GM21737 (cell line): ENCODE data around the gene ADAM22.
"Not testable (repeated sequence)": the region's sequence is repeated elsewhere in the genome, so short reads cannot be mapped to it uniquely, and the experiment has no call there.

Source experiments
- ATAC-seq: cut with Tn5 transposase; IDR thresholded peaks from one replicate; pipeline ENCODE4 v1.9.1; 2021; ENCODE audit warnings: mild to moderate bottlenecking, moderate library complexity; ENCODE audit not compliant: unreplicated experiment

The ADAM22 gene

DNA sequence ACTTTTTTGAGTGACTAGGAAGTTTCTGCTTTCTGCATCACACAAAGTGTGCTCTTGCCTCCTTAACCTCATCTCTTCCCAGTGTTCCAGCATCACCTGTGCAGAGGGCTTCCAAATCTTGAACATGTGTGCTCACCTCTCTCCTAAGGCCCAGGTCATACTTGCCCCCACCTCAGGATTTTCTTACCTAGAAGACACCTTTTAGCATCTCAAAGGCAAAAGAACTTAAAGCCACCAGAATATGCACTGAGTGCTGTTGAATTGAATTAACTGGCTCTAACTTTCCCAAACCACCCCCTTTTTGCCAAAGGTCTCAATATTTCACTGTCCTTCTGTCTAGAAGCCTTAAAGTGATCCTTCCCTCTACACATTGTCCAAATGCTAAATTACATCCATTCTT lies 219.3 kb downstream of the ADAM22 start:
- ATAC-seq: no peak

DNA sequence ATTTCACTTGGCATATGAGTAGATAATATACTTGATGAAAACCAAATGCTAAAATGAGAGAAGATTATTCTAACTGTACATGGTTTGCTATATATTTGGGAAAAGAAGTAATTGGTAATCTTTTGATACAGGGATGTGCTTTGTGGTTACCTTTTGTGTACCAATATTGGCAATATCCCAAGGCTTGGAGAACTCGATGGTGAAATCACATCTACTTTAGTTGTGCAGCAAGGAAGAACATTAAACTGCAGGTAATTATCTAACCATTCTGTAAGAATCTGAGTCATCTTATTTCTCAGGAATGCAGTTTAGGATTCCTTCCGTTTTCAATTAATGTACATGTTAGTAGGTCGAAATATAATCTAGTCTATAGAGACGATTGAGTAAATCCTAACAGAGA lies 221.7 kb downstream of the ADAM22 start:
- no peak for ATAC-seq

DNA sequence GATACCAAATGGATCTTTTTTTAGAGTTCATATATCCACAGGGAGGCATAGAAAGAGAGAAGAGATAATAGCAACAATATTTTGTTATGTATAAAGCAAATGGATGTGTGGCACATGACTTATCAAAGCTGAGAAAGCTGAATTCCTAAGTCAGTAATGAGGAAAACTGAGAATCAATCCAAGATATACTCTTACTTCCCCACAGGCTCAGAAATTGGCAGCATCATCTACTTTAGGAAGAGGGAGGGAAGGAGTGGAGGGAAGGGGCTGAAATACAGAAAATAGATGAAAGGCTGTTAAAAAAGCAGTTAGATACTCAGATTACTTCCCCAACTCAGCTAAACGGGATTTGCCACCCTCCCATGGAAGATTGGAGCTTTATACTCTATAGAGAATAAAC lies 222.3 kb downstream of the ADAM22 start:
- ATAC-seq: no peak

DNA sequence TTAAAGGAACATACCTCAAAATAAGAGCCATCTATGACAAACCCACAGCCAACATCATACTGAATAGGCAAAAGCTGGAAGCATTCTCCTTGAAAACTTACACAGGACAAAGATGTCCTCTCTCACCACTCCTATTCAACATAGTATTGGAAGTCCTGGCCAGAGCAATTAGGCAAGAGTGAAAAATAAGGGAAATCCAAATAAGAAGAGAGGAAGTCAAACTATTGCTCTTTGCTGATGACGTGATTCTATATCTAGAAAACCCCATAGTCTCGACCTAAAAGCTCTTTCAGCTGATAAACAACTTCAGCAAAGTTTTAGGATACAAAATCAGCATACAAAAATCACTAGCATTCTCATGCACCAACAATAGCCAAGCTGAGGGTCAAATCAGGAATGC lies 225.7 kb downstream of the ADAM22 start:
- ATAC-seq: not testable (repeated sequence)

DNA sequence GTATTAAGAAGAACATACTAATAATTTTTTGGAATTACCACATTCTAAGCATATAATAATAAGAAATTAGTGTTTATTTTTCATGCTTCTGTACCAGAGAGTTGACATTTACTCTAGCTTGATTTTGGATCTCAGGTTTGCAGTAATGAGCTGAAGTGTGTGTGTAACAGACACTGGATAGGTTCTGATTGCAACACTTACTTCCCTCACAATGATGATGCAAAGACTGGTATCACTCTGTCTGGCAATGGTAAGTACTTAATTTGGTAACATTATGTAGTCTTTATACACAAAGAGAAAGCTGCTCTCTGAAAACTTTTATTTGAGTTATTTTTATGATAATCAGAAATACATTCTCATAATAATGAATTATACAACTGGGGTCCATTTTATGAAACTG lies 231.6 kb downstream of the ADAM22 start:
- no peak for ATAC-seq

DNA sequence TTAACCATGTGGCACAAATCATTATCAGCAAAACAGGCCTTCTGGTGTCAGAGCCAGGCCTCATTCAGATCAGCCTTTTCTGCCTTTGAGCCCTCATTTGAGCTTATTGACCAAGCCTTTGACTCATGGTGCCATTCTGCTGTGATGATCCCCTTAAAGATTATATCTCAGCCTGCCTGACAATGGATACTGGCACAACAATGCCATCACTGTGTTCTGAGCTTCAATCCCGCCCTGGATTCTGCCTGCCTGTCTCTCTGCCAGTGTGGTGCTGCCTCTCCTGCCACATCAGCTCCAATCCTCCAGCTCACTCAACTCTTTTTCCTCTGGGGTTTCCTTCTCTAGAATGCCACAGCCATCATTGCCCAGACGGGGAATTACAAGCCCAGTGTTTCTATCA lies 233.2 kb downstream of the ADAM22 start:
- ATAC-seq: no peak

DNA sequence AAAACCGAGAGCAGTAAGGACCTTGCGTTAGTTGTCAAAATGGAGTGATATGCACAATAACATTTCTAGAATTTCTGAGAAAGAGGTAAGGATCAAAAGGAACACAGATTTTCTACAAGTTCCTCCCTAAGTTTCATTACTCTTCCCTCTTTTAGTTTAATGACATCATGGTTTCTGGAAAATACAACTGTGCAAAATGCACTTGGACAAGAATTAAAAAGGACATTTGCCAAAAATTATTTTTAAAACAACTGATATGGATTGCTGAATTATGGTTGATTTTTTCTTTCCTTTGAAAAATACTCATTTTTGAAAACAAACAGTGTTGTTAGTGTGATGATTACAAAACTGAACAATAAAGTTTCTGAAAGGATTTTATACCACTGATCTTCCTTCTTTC lies 233.7 kb downstream of the ADAM22 start:
- ATAC-seq: no peak

DNA sequence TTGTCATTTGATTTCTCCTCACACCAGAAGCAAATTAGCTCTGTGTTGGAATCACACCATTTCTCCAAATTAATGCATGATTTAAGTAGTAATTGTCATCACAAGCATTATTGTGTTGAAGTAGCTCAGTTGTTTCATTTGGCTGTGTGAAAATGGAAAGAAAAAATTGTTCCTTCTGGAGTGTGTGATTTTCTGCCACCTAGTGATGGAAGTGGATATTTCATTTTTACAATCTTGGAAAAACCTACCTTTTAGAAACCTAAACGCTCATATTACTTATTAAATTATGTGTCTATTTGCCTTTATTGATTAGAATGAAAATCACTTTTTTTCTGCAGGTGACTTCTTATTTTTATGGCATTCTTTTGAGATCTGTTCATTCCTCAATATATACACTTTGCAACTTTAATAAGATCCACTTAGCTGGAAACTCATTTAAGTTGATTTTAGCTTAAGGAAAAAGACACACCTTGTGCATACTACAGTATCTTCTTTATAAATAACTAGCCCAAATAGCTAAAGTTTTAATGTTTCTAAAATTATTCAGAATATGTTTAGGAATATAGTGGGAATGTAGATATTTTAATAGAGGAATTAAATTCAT lies 235.8 kb downstream of the ADAM22 start:
- no peak for ATAC-seq

DNA sequence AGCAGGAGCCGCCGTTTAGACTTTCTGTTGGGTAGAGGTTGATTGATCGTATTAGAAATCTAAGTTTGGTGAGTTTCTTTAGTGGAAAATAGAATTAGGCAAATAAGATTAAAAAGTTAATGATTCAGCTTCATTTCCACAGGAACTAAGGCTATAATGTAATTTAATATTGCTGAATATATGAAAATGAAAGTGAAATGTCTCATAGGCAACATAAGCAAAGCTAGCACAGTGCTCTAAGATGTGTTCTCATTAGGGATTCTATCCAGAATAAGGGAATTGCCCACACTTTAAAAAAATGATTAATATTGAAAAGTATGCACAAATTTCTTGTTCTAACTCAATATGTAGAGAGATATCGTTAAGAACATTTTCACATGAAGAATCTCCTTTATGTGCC lies 238.8 kb downstream of the ADAM22 start:
- ATAC-seq: no peak

DNA sequence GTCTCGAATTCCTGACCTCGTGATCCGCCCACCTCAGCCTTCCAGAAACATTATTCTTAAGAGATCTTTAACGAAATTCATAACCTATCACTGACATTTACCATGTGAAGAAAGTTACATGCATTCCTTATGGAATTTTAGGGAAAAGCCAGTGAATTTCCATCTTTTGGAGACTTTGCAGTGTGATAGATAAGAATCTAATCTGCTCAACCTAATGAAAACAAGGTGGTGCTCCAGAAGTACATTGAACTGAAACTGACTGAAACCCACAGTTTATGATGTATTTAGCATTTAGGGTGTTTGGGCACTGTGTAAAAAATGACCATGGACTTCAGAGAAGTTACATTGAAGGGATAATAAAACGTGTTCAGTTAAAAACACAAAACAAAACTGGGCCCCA lies 242.1 kb downstream of the ADAM22 start:
- no peak for ATAC-seq

DNA sequence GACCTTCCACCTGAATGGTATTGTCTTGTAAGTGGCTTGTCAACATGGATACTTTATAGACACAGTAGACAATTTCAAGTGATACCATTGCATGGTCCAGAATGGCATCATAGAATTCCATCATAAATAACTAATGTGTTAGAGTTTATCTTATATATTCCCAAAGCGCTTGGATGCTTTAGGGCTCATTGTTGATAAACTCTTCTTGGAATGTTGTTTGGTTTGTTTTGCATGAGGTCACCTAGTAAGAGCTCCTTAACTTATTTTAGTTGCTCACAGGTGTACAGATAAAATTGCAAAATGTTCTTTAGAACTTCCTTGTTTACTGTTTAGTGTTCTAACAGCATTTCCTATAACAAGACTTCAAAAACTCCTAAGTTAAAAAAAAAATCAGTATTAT lies 249.0 kb downstream of the ADAM22 start:
- ATAC-seq: no peak

DNA sequence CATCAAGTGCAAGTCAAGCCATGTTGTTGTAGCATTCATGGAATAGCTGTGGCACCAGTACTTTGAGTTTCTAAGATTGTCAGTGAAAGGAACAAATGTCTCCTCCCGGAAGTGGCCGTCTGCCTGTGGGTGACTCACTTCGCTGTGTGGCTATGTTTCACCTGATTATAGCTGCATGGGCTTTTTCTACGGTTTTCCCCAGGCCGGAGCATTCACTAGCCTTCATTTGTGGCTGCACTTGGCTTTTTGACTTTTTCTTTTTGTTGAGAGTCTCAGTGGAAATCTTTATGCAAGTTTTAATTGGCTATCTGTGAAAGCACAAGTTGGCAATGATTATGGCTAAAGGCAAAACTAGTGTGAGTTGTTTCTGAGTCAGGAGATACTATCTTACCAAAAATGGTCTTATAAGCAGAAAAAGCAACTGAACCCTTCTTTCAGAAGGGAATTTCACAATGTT lies 250.8 kb downstream of the ADAM22 start:
- ATAC-seq: no peak

DNA sequence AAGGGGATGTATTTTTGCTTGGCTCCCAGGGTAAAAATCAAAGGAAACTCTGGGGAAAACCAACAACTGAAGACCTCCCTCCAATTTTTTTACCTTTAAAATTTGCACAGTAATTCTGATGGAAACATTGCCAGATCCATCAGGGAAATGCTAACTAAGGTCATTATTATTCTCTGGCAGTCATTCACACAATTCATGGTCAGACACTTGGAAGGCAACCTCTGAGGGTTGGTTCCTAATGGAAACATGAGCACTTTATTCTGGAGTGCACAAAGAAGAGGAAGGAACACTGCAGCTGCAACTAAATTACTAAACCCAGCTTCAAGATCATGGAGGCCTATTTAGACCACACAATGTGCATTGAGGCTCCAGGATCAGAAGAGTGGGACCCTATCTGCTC lies 251.6 kb downstream of the ADAM22 start:
- ATAC-seq: no peak

DNA sequence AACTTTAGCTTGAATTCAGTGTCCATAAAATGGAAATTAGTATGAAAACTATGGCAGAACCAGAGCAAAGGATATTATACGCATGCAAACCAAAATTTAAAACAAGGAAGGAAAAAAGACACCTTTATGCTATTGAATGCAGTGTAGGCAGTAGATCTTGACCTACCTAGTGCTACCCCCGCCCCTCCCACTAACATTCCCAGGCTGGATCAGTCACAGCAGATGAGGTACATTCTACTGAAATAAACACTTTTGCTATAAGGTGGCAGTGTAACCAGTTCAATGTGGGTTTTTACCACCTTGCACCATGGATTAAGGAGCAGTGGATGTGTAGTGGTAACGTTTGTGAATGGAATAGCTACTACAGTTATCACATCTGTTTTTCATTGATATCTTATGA lies 257.9 kb downstream of the ADAM22 start:
- no peak for ATAC-seq

DNA sequence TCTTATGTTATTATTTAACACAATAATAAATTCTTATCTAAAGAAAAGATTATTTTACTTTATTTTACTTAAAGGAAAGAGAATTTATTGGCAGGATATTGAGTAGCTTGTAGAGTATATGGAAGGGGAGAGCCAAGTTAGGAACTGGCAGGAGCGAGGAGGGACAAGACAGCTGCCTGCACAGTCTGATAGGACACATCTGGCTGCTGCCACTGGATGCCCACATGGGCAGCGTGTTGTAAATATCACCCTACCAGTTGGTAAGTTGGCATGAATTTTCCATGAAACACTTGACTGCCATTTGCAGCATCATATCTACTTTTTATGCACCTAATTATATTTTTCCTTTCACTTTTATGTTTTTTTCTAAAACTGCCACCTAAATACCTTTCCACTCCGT lies 266.2 kb downstream of the ADAM22 start:
- no peak for ATAC-seq

DNA sequence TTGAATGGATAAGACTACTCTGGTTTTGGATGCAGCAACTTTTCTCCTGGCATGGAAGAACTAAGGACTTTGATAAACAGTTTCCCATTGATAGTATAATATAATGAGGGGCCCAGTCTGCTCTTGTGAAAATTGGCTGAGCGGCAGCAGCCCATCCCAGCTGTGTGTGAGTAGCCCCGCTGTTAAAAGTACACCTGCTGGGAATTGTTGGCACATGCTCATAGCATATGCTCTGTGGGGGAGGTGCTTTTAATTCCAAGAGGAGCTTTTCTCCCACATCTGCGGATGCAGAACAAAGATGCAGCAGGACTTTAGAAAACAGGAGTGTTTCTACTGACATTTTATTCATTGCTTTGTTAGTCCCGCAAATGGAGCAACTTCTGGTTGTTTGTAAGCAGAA lies 266.7 kb downstream of the ADAM22 start:
- ATAC-seq: no peak

DNA sequence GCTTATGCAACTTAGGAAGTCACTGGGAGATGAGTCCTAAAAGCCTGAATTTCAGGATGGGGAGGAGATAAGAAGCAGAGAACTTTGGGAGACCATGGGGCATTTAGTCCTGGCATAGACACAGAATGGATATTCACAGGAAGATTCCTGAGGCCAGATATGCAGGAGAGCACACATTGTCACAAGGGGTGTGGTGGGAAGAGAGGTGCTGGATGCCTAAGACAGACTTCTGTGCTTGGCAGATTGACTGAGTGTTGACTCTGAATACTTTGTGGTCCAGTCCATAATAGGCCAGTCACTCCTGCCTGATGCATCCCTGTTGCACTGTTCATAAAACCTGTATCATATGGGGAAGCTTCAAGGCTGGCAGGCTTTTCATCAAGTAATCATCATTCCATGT lies 267.3 kb downstream of the ADAM22 start:
- no peak for ATAC-seq

DNA sequence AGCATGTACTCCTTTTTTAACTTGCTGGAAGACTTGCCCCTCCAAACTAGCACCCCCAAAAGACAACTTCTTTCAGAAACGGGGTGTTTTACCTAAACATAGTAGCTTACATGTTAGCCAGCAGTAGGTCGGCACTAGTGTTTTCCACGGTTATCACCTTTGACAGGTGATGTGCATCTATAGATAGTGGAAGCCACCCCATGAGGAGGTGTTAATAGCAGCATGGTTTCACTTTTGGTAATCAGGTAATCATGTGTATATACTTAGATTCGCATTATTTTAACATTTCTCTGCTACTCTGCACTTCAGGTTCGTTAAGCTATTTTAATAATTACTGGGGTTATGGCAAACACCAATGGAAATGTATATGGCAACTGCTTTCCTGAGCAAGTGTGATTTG lies 268.2 kb downstream of the ADAM22 start:
- no peak for ATAC-seq

DNA sequence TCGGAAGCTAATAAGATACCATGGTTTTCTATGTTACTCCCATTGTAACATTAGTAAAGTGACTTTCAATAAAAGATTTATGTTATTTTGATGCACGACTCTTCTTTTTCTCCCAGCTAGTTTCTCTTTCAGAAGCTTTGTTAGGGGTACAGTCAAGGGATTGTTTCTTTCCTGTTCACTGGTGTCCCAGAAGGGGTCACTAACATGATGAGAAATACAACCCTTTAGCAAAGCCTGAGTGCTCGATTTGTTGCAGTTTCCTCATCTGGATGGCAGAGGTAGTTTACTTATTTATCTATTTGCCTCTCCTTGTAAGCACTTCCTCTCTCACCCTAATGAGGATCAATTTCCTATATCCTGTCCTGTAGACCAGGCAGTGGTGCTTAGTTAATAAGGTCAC lies 268.7 kb downstream of the ADAM22 start:
- ATAC-seq: no peak

DNA sequence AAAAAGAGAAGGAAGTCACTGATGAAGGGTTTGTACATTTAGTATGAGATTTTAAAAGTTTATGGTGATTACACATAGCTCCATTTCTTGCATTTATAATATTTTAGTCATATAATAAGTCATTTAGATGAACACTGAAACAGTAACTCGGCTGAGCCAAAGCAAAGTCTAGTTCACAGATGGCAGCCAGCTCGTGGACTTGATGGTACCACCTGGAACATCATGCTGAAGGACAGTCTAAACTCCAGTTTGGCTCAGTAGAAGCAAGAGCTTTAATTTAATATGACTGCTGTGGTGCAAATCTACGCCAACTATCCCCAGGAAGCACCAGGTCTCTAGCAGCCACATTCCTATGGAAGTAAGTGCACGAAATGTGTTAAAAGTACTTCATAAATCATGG lies 269.4 kb downstream of the ADAM22 start:
- ATAC-seq: no peak

DNA sequence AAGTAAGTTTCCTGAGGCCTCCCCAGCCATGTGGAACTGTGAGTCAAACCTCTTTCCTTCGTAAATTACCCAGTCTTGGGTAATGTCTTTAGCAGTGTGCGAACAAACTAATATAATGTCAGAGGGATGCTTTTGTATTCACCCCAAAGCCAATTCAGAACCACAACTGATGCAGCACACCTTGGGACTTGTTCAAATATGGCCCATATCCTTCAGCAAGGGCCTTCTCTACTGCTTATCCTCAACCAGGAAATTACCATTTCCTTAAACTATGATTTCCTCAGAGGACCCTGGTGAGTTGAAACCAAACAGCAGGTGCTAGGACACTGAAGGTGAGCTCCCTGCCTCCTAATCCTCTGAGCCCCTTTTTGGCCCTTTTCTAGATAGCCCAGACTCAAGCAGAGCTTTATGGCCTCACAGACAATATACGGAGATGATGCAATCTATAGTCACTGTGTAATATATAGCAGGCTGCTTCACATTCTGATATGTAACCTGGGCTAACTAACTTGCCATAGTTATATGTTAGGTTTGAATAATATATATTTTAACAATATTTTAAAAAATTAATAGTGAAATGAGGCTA lies 270.6 kb downstream of the ADAM22 start:
- ATAC-seq: no peak

DNA sequence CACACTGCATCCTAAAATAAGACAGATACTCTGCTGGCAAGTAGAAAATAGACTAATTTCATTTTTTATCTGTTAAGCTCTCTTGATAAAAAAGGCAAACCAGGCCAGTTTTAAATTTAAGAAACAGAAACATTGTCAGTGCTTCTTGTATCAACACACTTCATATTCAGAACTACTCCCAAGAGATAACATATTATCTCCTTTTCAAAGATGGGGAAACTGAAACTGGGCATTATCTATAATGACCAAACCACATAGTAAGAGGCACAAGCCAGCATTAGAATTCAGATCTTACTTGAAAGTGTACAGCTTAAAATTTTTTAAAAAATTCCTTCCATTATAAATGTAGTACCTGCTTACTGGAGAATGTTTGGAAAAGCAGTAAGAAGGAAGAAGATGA lies 271.1 kb downstream of the ADAM22 start:
- ATAC-seq: no peak

DNA sequence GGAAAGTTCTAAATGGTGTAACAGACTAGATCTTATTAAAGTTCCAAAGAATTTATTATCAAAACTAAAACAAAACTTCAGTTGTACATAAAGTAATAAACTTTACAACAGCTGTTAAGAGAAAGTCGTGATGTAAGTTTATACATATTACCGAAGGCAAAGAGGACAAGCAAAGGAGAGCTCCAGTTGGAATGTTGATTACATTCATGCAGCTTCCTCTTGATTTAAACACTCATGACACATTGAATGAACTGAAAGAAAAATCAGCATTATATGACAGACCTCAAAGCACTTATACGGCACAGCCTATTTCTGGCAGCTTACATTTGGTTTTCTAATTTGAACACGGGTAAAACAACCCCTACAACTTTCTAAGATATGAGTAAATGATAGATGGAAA lies 272.2 kb downstream of the ADAM22 start:
- no peak for ATAC-seq
